Measurements from ENCODE around the gene SLC16A7. TPM values are rescaled to one million over a fixed set of nuclear protein-coding genes. Genes with fewer than 3 reads are reported as not detected.

The SLC16A7 gene
- total RNA-seq, 2 experiments from 2014 or later: 20.4 to 22.0 TPM

DNA sequence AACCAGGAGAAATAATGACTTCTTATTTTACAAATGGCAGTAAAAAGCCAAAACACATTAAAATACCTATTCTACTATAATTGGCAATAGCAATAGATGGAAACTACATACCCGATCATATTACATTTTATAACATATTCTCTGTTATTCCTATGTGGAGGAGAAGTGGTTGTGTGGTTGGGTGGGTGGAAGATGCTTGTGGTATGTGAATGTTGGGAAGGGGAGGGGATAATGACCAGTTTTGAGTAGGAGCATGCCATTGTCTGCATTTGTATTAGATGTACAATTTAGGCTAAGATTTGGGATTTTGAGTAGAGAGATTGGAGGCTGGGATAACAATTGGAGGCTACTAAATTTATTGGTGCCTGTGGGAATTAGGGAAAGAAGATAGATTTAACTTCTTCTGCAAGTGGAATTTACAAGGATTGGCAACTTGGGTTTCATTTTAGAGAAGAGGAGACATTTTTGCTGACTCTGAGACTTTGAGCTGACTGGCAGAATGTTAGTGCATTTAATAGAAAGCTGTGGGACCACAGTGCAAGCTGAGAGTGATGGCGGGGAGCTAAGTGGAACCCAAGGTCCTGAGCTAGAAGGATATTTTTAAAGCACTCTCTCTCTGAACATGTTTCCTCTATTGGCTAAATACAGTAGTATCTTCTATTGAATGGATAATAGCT lies 65.2 kb downstream of the SLC16A7 start:
- Mint-ChIP-seq H3K27me3 (no peaks in the 10 kb centered on the region), H3K9me3 (peaks cover 4% of the 10 kb centered on the region), H3K4me3 (no peak overlapping the region), H3K36me3 (ENCODE audit: low read depth) (peaks cover 12% of the 10 kb centered on the region), H3K4me1 (no peaks in the 10 kb centered on the region), H3K27ac (no peak overlapping the region)
- POLR2A ChIA-PET: no interaction called here
- DNase-seq: no peak
- CTCF ChIA-PET: no interaction called here

GRCh38 chr12:59664495-59664894 lies 68.7 kb downstream of the SLC16A7 start:
- CTCF ChIA-PET: no interaction called here
- peaks cover 24% of the 10 kb centered on the region for H3K9me3 Mint-ChIP-seq
- peaks cover 29% of the 10 kb centered on the region for H3K36me3 Mint-ChIP-seq (ENCODE audit: low read depth)
- H3K4me1 Mint-ChIP-seq: no peaks in the 10 kb centered on the region
- H3K27me3 Mint-ChIP-seq: no peaks in the 10 kb centered on the region
- H3K27ac Mint-ChIP-seq: no peak overlapping the region
- H3K4me3 Mint-ChIP-seq: no peak overlapping the region
- DNase-seq: no peak
- POLR2A ChIA-PET: no interaction called here

- no peaks in the 10 kb centered on the region for H3K27me3 Mint-ChIP-seq
- CTCF ChIA-PET: no interaction called here
- peaks cover 24% of the 10 kb centered on the region for H3K9me3 Mint-ChIP-seq
- H3K27ac Mint-ChIP-seq: no peak overlapping the region
- H3K4me3 Mint-ChIP-seq: no peak overlapping the region
- H3K4me1 Mint-ChIP-seq: no peaks in the 10 kb centered on the region
- POLR2A ChIA-PET: no interaction called here
- peaks cover 29% of the 10 kb centered on the region for H3K36me3 Mint-ChIP-seq (ENCODE audit: low read depth)
- DNase-seq: no peak
Measured at GRCh38 chr12:59665701-59666100, 69.9 kb downstream of the SLC16A7 start.

GRCh38 chr12:59668674-59669073 lies 72.8 kb downstream of the SLC16A7 start:
- H3K27me3 Mint-ChIP-seq: no peaks in the 10 kb centered on the region
- ChIA-PET CTCF (no interaction called here), POLR2A (no interaction called here)
- no peak overlapping the region for H3K27ac Mint-ChIP-seq
- no peak overlapping the region for H3K4me3 Mint-ChIP-seq
- no peaks in the 10 kb centered on the region for H3K4me1 Mint-ChIP-seq
- no peak for DNase-seq
- peaks cover 24% of the 10 kb centered on the region for H3K9me3 Mint-ChIP-seq
- peaks cover 26% of the 10 kb centered on the region for H3K36me3 Mint-ChIP-seq (ENCODE audit: low read depth)

DNA sequence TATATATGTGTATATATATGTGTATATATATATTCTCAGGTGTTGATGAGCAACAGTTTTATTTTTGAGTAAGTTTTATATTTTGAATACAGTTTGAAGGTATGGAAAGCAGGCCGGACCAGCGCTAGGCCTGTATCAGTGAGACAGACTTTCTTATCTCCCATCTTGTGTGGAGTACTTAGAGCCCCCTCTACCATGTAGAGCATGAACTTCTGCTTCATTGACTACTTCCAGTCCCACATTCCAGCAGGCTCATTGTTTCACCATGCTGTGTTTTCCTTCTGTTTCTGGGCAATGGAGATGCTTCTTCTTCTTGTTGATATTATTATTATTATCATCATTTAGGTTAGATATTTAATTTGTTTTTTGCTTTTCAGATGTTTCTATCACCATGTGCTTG lies 76.4 kb downstream of the SLC16A7 start:
- DNase-seq: no peak
- CTCF ChIA-PET: no interaction called here
- Mint-ChIP-seq H3K27ac (no peak overlapping the region), H3K4me1 (no peaks in the 10 kb centered on the region), H3K27me3 (no peaks in the 10 kb centered on the region), H3K9me3 (peaks cover 14% of the 10 kb centered on the region), H3K36me3 (ENCODE audit: low read depth) (peaks cover 19% of the 10 kb centered on the region), H3K4me3 (no peak overlapping the region)
- POLR2A ChIA-PET: no interaction called here

- no peak for DNase-seq
- ChIA-PET CTCF (no interaction called here), POLR2A (no interaction called here)
- Mint-ChIP-seq H3K4me1 (no peaks in the 10 kb centered on the region), H3K36me3 (ENCODE audit: low read depth) (peaks cover 18% of the 10 kb centered on the region), H3K27me3 (no peaks in the 10 kb centered on the region), H3K4me3 (no peak overlapping the region), H3K9me3 (peaks cover 18% of the 10 kb centered on the region), H3K27ac (no peak overlapping the region)
Measured at GRCh38 chr12:59675461-59675860, 79.6 kb downstream of the SLC16A7 start.

DNA sequence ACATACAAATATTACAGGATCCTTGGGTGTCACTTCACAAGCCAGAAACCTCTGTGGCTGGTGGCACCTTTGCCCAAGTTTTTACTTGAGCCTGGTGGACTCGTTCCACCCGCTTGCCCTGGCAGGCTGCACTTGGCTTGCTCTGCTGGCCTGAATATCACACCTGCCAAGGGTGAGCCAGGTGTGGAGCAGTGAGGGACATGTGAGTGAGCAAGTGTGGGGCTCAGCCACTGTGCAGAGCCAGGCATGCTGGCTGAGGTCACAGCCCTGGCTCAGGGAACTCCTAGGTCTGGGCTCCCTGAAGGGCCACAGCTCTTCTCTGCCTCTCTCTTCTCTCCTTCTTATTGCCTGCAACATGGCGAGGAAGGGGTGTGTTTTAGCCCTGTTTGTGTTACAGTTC lies 82.0 kb downstream of the SLC16A7 start:
- Mint-ChIP-seq H3K36me3 (ENCODE audit: low read depth) (peaks cover 18% of the 10 kb centered on the region), H3K4me1 (no peaks in the 10 kb centered on the region), H3K4me3 (no peak overlapping the region), H3K9me3 (peaks cover 18% of the 10 kb centered on the region), H3K27ac (no peak overlapping the region), H3K27me3 (no peaks in the 10 kb centered on the region)
- DNase-seq: no peak
- ChIA-PET CTCF (no interaction called here), POLR2A (no interaction called here)

DNA sequence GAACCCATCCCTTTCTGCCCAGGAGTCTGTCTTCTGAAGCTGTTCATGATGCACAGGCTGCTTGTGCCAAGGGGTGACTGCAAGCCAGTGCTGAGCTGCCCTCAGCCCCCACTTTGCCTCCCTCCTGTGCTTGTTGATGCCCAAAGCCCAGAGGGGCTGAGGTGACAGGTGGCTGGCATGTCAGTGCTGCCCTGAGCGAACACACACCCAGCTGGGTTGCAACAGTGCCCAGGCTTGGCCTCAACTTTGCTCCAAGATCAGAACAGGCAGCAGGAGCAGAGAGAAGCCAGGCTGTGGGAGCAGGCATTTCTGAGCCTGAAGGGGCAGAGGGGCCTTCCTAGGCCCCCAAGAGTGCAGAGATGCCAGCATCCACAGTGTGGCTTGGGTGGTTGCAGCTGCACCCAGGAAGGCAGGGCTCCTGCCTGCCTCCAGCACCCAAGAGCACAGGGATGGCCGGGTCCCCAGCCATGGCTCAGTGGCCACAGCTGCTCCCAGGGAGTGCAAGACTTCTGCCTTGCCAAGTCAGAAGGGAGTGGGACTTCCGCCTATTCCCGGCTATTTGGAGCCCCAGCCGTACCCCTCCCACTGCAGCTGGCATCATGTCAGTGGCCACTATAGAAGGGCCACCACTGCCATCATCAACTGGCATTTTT lies 83.1 kb downstream of the SLC16A7 start:
- no peak overlapping the region for H3K27ac Mint-ChIP-seq
- no peak for DNase-seq
- peaks cover 18% of the 10 kb centered on the region for H3K9me3 Mint-ChIP-seq
- ChIA-PET POLR2A (no interaction called here), CTCF (no interaction called here)
- H3K4me1 Mint-ChIP-seq: no peaks in the 10 kb centered on the region
- no peaks in the 10 kb centered on the region for H3K27me3 Mint-ChIP-seq
- H3K36me3 Mint-ChIP-seq (ENCODE audit: low read depth): peaks cover 21% of the 10 kb centered on the region
- no peak overlapping the region for H3K4me3 Mint-ChIP-seq

DNA sequence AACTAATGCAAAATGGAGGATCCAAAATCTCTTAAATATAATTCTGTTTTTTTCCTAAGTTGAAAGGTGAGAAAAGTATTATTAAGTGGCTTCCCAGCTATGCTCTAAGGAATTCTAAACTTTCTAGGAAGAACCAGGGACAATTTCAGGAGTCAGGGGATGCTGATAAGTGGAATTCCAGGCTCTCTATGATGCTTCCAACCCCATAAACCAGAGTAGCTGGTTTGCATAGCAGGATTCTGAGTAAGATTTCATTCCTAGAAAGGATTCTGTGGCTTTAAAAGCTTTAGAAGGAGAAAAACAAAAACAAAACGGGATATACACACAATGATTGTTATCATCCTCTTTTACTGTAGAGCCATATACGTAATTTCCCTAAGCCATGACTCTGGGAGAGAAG lies 93.9 kb downstream of the SLC16A7 start:
- H3K36me3 Mint-ChIP-seq (ENCODE audit: low read depth): no peaks in the 10 kb centered on the region
- POLR2A ChIA-PET: no interaction called here
- no peak for DNase-seq
- no peaks in the 10 kb centered on the region for H3K27me3 Mint-ChIP-seq
- H3K4me1 Mint-ChIP-seq: no peaks in the 10 kb centered on the region
- H3K9me3 Mint-ChIP-seq: no peaks in the 10 kb centered on the region
- CTCF ChIA-PET: no interaction called here
- H3K27ac Mint-ChIP-seq: no peak overlapping the region
- no peak overlapping the region for H3K4me3 Mint-ChIP-seq

GRCh38 chr12:59695379-59695778 lies 99.5 kb downstream of the SLC16A7 start:
- no peak overlapping the region for H3K27ac Mint-ChIP-seq
- no peak for DNase-seq
- no peaks in the 10 kb centered on the region for H3K36me3 Mint-ChIP-seq (ENCODE audit: low read depth)
- no peaks in the 10 kb centered on the region for H3K27me3 Mint-ChIP-seq
- no peak overlapping the region for H3K4me3 Mint-ChIP-seq
- CTCF ChIA-PET: no interaction called here
- POLR2A ChIA-PET: no interaction called here
- no peaks in the 10 kb centered on the region for H3K4me1 Mint-ChIP-seq
- no peaks in the 10 kb centered on the region for H3K9me3 Mint-ChIP-seq

- no peaks in the 10 kb centered on the region for H3K27me3 Mint-ChIP-seq
- H3K9me3 Mint-ChIP-seq: no peaks in the 10 kb centered on the region
- no peaks in the 10 kb centered on the region for H3K4me1 Mint-ChIP-seq
- DNase-seq: no peak
- H3K36me3 Mint-ChIP-seq (ENCODE audit: low read depth): no peaks in the 10 kb centered on the region
- no peak overlapping the region for H3K4me3 Mint-ChIP-seq
- CTCF ChIA-PET: no interaction called here
- POLR2A ChIA-PET: no interaction called here
- no peak overlapping the region for H3K27ac Mint-ChIP-seq
Measured at GRCh38 chr12:59698600-59698999, 102.8 kb downstream of the SLC16A7 start.

DNA sequence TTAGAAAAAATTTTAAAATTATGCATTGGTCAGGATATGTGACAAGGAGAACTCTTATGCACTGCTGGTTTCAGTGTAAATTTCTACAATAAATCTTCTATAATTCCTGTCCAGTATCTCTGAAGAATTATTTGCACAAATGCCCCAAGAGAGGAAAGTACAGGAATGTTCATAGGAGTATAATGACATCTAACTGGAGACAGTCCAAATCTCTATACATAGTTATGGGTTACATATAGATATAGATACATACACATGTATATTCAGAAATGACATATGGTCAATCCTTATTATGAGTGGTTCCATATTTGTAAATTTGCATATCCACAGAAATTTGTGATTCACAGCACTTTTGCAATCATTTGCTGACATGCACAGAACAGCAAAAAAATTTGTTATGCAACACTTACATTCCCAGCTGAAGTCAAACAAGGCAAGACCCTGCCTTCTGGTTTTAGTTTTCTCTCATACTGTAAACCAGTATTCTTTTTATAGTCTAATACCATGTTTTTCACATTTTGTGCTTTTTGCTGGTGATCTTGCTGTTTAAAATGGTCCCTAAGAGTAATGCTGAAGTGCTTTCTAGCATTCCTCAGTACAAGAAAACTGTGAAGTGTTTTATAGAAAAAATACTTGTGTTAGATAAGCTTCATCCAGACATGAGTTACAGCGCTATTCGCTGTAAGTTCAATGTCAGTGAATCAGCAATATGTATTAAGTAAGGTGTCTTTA lies 103.8 kb downstream of the SLC16A7 start:
- no peak overlapping the region for H3K27ac Mint-ChIP-seq
- CTCF ChIA-PET: no interaction called here
- DNase-seq: no peak

GRCh38 chr12:59700153-59700450 lies 104.3 kb downstream of the SLC16A7 start:
- no peak for DNase-seq
- H3K4me3 Mint-ChIP-seq: no peak overlapping the region
- no peaks in the 10 kb centered on the region for H3K36me3 Mint-ChIP-seq (ENCODE audit: low read depth)
- H3K9me3 Mint-ChIP-seq: no peaks in the 10 kb centered on the region
- ChIA-PET POLR2A (no interaction called here), CTCF (no interaction called here)
- H3K27ac Mint-ChIP-seq: no peak overlapping the region
- H3K4me1 Mint-ChIP-seq: no peaks in the 10 kb centered on the region
- no peaks in the 10 kb centered on the region for H3K27me3 Mint-ChIP-seq

More for the DNA sequence above, 103.8 kb downstream of the SLC16A7 start:
- H3K4me1 Mint-ChIP-seq: no peaks in the 10 kb centered on the region
- no peaks in the 10 kb centered on the region for H3K9me3 Mint-ChIP-seq
- H3K36me3 Mint-ChIP-seq (ENCODE audit: low read depth): no peaks in the 10 kb centered on the region
- no peak overlapping the region for H3K4me3 Mint-ChIP-seq
- POLR2A ChIA-PET: no interaction called here
- H3K27me3 Mint-ChIP-seq: no peaks in the 10 kb centered on the region

DNA sequence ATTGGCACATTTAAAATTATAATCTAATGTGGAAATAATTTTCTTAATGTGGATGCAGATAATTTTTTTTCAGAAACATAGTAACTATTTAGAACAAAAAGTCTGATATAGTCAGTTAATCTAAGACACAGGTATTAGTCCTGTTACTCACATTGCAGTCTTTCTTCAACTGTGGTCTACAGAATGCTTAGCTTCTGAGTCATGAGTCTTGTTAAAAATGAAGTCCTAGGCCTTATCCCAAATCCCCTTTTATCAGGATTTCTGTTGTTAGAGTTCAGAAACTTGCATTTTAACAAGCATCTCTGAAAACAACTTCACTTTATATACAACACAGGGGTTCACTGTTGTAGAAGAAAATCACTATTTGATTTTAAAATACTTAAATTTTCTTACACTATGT lies 112.2 kb downstream of the SLC16A7 start:
- ChIA-PET POLR2A (no interaction called here), CTCF (no interaction called here)
- Mint-ChIP-seq H3K9me3 (no peaks in the 10 kb centered on the region), H3K27me3 (no peaks in the 10 kb centered on the region), H3K4me1 (no peaks in the 10 kb centered on the region), H3K36me3 (ENCODE audit: low read depth) (no peaks in the 10 kb centered on the region), H3K4me3 (no peak overlapping the region), H3K27ac (no peak overlapping the region)
- no peak for DNase-seq

Measured in activated CD4-positive, alpha-beta memory T cell treated with anti-CD3 and anti-CD28 coated beads, Interleukin-2, amount 10 ng/mL, durations not matched to agents 7 days and 5 days (primary cell).